Measurements from ENCODE around the gene CFAP74.

Gene CFAP74

DNA sequence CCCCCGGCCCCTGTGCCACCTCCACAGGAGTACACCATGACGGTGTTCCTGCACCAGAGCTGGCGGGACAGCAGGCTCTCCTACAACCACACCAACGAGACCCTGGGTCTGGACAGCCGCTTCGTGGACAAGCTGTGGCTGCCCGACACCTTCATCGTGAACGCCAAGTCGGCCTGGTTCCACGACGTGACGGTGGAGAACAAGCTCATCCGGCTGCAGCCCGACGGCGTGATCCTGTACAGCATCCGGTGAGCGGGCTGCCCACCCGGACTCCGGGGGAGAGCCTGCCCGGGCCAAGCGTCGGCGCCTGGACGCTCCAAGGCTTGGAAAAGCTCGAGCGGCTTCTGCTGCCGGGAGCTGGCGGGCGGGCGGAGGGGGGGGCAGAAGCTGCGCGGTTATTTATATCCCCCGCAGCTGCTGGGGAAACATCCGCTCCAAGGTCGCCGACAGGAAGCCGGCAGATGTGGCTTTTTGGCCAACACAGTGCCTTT lies 21.9 kb upstream of the CFAP74 start:
- Histone ChIP-seq H3K27ac (ENCODE audit: extremely low read depth, low read depth, low read length) (no peak overlapping the region), H3K4me1 (ENCODE audit: control insufficient read depth, insufficient read depth, low read length) (no peaks in the 10 kb centered on the region), H3K4me3 (ENCODE audit: low read depth, low read length) (no peak overlapping the region), H3K9me3 (ENCODE audit: control insufficient read depth, insufficient read depth, low read depth, low read length) (no peaks in the 10 kb centered on the region), H3K36me3 (ENCODE audit: control insufficient read depth in 2 of 2, insufficient read depth in 1 of 2, low read length in 2 of 2) (no peaks in the 10 kb centered on the region)
- ChIA-PET POLR2A (interaction anchor here (0.6 kb wide), 1 partner anchor 21 kb away, joined by 4 read pairs; no protein-coding TSS in a partner anchor), CTCF (interaction anchor here (1.9 kb wide), 1 partner anchor 21 kb away, joined by 7 read pairs; no protein-coding TSS in a partner anchor)
- TF ChIP-seq ZNF654 (tag by site-specific recombination; IDR thresholded peaks at IDR 0.05; ENCODE audit: low read depth) (no peak), ZNF610 (tag by site-specific recombination; IDR thresholded peaks at IDR 0.05; ENCODE audit: borderline replicate concordance) (no peak), ZNF692 (tag by site-specific recombination; IDR thresholded peaks at IDR 0.05) (no peak), ZBTB7A (tag by site-specific recombination; IDR thresholded peaks at IDR 0.05; ENCODE audit: low read depth) (no peak), ZNF658 (tag by site-specific recombination; IDR thresholded peaks at IDR 0.05) (no peak), FEZF1 (tag by site-specific recombination; IDR thresholded peaks at IDR 0.05) (no peak), ZNF629 (tag by site-specific recombination; IDR thresholded peaks at IDR 0.05) (no peak)

DNA sequence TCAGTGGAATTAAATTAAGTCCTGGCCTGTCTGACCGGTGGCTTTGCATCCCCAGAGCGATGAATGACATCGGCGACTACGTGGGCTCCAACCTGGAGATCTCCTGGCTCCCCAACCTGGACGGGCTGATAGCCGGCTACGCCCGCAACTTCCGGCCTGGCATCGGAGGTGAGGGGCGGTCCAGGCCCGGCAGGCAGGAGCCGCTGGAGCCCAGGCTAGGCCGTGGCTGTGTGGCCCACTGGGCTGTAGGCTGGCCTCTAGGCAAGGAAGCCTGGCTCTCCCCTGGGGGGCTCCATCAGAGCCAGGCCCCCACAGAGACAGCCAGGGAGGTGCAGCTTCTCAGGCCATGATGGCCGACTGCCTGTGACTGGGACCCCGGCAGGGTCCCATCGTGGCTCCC lies 21.3 kb upstream of the CFAP74 start:
- no peaks in the 10 kb centered on the region for H3K9me3 ChIP-seq (ENCODE audit: control insufficient read depth, insufficient read depth, low read depth, low read length)
- H3K36me3 ChIP-seq (ENCODE audit: control insufficient read depth in 2 of 2, insufficient read depth in 1 of 2, low read length in 2 of 2), result no peaks in the 10 kb centered on the region
- H3K4me3 ChIP-seq (ENCODE audit: low read depth, low read length), result no peak overlapping the region
- ChIA-PET POLR2A (no interaction called here), CTCF (interaction anchor here (1.9 kb wide), 1 partner anchor 21 kb away, joined by 7 read pairs; no protein-coding TSS in a partner anchor)
- TF ChIP-seq ZNF248 (tag by site-specific recombination; IDR thresholded peaks at IDR 0.05), result no peak
- H3K27ac ChIP-seq (ENCODE audit: extremely low read depth, low read depth, low read length), result no peak overlapping the region
- no peaks in the 10 kb centered on the region for H3K4me1 ChIP-seq (ENCODE audit: control insufficient read depth, insufficient read depth, low read length)

- TF ChIP-seq ZNF707 (tag by site-specific recombination; IDR thresholded peaks at IDR 0.05), result no peak
- TF ChIP-seq, protein P1, sequence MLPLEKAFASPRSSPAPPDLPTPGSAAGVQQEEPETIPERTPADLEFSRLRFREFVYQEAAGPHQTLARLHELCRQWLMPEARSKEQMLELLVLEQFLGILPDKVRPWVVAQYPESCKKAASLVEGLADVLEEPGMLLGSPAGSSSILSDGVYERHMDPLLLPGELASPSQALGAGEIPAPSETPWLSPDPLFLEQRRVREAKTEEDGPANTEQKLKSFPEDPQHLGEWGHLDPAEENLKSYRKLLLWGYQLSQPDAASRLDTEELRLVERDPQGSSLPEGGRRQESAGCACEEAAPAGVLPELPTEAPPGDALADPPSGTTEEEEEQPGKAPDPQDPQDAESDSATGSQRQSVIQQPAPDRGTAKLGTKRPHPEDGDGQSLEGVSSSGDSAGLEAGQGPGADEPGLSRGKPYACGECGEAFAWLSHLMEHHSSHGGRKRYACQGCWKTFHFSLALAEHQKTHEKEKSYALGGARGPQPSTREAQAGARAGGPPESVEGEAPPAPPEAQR (tag by site-specific recombination; IDR thresholded peaks at IDR 0.05), result no peak
- no peak for TF ChIP-seq ZNF600 (tag by site-specific recombination; IDR thresholded peaks at IDR 0.05)
- TF ChIP-seq YY2 (tag by site-specific recombination; IDR thresholded peaks at IDR 0.05), result no peak
- no peak for TF ChIP-seq ZNF561 (tag by site-specific recombination; IDR thresholded peaks at IDR 0.05; ENCODE audit: borderline replicate concordance)
- no peak for TF ChIP-seq REST (tag by site-specific recombination; IDR thresholded peaks at IDR 0.05)
- no peak for TF ChIP-seq ZNF10 (tag by site-specific recombination; IDR thresholded peaks at IDR 0.05)
- TF ChIP-seq ZNF138 (tag by site-specific recombination; IDR thresholded peaks at IDR 0.05; ENCODE audit: borderline replicate concordance), result no peak
- Histone ChIP-seq H3K27ac (ENCODE audit: extremely low read depth, low read depth, low read length) (no peak overlapping the region), H3K4me1 (ENCODE audit: control insufficient read depth, insufficient read depth, low read length) (no peaks in the 10 kb centered on the region), H3K4me3 (ENCODE audit: low read depth, low read length) (no peak overlapping the region), H3K36me3 (ENCODE audit: control insufficient read depth in 2 of 2, insufficient read depth in 1 of 2, low read length in 2 of 2) (no peaks in the 10 kb centered on the region), H3K9me3 (ENCODE audit: control insufficient read depth, insufficient read depth, low read depth, low read length) (no peaks in the 10 kb centered on the region)
- ChIA-PET POLR2A (no interaction called here), CTCF (interaction anchor here (1.9 kb wide), 1 partner anchor 22 kb away, joined by 7 read pairs; no protein-coding TSS in a partner anchor)
Measured at GRCh38 chr1:2024451-2024850, 20.9 kb upstream of the CFAP74 start.
